ENCODE results near the gene HMCN1. TPM values are rescaled to one million over a fixed set of nuclear protein-coding genes. Genes with fewer than 3 reads are reported as not detected.

HMCN1 gene
- total and polyA plus RNA-seq, 4 donors = 1.5 to 6.8 (median 3.5) TPM

DNA sequence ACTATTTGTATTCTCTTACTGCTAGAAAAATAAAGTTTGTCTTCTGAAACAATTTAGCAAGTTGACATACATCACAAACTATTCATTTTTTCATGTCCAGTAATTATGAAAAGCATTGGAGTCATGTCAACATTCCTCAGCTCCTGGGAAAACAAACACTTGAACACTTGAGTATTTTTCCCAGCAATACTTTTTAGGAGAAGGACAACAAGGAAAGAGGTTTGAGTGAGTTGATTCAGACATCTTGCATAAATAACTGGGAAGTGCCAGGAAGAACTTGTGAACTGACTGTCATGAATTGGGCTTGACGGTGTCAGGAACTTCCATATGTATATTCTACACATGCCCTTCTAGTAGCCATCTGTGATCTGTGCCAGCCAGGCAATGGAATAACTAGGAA lies 195.6 kb downstream of the HMCN1 start (continued):
- TF ChIP-seq, protein P1, sequence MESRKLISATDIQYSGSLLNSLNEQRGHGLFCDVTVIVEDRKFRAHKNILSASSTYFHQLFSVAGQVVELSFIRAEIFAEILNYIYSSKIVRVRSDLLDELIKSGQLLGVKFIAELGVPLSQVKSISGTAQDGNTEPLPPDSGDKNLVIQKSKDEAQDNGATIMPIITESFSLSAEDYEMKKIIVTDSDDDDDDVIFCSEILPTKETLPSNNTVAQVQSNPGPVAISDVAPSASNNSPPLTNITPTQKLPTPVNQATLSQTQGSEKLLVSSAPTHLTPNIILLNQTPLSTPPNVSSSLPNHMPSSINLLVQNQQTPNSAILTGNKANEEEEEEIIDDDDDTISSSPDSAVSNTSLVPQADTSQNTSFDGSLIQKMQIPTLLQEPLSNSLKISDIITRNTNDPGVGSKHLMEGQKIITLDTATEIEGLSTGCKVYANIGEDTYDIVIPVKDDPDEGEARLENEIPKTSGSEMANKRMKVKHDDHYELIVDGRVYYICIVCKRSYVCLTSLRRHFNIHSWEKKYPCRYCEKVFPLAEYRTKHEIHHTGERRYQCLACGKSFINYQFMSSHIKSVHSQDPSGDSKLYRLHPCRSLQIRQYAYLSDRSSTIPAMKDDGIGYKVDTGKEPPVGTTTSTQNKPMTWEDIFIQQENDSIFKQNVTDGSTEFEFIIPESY (IDR thresholded peaks at IDR 0.05) = no peak
- TF ChIP-seq FOXA2 (IDR thresholded peaks at IDR 0.05) = no peak

DNA sequence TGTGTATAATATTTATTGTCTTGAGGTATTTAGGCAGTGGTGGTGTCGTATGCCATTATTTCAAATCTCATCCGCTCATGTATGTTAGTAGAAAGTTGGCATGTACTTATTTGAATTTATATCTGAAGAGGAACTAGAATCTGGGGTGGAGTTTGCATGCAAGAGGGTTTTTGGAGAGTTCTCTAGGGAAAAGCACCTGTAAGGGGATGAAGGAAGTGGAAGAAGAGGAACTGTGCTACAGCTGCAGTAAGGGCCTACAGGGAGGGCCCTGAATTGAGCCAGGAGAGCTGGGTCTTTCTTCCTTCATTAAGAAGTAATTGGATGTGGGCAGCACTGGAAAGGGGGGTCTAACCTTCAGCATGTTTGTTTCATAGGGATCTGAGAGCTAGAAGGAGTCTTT lies 197.2 kb downstream of the HMCN1 start:
- no peaks in the 10 kb centered on the region for H3K9me3 ChIP-seq (ENCODE audit: control insufficient read depth in 4 of 4, low read length in 3 of 4)
- H3K9ac ChIP-seq (ENCODE audit: low read depth in 1 of 2, low read length in 2 of 2) = no peak overlapping the region
- no peak overlapping the region for H3K4me3 ChIP-seq (ENCODE audit: low read depth in 1 of 3, low read length in 3 of 3)
- peaks cover 0 to 14% (median 9%) of the 10 kb centered on the region in 4 donors for H3K4me1 ChIP-seq (ENCODE audit: control insufficient read depth in 4 of 4, insufficient read depth in 4 of 4, low read length in 3 of 4)
- TF ChIP-seq RXRA (IDR thresholded peaks at IDR 0.05) (no peak), EGR1 (IDR thresholded peaks at IDR 0.05; ENCODE audit: low read depth in 2 of 2) (no peak), TAF1 (conservative IDR thresholded peaks at IDR 0.05) (no peak), JUND (IDR thresholded peaks at IDR 0.05) (no peak), NR2F2 (IDR thresholded peaks at IDR 0.05) (no peak), HNF4G (IDR thresholded peaks at IDR 0.05) (no peak), SP1 (IDR thresholded peaks at IDR 0.05) (no peak), GABPA (IDR thresholded peaks at IDR 0.05 in 1 of 2, conservative IDR thresholded peaks at IDR 0.05 in 1 of 2) (no peak), YY1 (IDR thresholded peaks at IDR 0.05) (no peak)
- TF ChIP-seq, protein P2, sequence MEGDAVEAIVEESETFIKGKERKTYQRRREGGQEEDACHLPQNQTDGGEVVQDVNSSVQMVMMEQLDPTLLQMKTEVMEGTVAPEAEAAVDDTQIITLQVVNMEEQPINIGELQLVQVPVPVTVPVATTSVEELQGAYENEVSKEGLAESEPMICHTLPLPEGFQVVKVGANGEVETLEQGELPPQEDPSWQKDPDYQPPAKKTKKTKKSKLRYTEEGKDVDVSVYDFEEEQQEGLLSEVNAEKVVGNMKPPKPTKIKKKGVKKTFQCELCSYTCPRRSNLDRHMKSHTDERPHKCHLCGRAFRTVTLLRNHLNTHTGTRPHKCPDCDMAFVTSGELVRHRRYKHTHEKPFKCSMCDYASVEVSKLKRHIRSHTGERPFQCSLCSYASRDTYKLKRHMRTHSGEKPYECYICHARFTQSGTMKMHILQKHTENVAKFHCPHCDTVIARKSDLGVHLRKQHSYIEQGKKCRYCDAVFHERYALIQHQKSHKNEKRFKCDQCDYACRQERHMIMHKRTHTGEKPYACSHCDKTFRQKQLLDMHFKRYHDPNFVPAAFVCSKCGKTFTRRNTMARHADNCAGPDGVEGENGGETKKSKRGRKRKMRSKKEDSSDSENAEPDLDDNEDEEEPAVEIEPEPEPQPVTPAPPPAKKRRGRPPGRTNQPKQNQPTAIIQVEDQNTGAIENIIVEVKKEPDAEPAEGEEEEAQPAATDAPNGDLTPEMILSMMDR (IDR thresholded peaks at IDR 0.05; ENCODE audit: low read depth, low read length, missing input control) = no peak
- TF ChIP-seq, protein P3, sequence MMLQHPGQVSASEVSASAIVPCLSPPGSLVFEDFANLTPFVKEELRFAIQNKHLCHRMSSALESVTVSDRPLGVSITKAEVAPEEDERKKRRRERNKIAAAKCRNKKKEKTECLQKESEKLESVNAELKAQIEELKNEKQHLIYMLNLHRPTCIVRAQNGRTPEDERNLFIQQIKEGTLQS (IDR thresholded peaks at IDR 0.05) = no peak
- TF ChIP-seq, protein P4, sequence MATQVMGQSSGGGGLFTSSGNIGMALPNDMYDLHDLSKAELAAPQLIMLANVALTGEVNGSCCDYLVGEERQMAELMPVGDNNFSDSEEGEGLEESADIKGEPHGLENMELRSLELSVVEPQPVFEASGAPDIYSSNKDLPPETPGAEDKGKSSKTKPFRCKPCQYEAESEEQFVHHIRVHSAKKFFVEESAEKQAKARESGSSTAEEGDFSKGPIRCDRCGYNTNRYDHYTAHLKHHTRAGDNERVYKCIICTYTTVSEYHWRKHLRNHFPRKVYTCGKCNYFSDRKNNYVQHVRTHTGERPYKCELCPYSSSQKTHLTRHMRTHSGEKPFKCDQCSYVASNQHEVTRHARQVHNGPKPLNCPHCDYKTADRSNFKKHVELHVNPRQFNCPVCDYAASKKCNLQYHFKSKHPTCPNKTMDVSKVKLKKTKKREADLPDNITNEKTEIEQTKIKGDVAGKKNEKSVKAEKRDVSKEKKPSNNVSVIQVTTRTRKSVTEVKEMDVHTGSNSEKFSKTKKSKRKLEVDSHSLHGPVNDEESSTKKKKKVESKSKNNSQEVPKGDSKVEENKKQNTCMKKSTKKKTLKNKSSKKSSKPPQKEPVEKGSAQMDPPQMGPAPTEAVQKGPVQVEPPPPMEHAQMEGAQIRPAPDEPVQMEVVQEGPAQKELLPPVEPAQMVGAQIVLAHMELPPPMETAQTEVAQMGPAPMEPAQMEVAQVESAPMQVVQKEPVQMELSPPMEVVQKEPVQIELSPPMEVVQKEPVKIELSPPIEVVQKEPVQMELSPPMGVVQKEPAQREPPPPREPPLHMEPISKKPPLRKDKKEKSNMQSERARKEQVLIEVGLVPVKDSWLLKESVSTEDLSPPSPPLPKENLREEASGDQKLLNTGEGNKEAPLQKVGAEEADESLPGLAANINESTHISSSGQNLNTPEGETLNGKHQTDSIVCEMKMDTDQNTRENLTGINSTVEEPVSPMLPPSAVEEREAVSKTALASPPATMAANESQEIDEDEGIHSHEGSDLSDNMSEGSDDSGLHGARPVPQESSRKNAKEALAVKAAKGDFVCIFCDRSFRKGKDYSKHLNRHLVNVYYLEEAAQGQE (IDR thresholded peaks at IDR 0.05) = no peak
- H3K36me3 ChIP-seq (ENCODE audit: control insufficient read depth in 4 of 4, insufficient read depth in 3 of 4, low read depth in 1 of 4, low read length in 3 of 4) = no peaks in the 10 kb centered on the region
- no peaks in the 10 kb centered on the region for H3K27me3 ChIP-seq (ENCODE audit: control insufficient read depth in 4 of 4, insufficient read depth in 4 of 4, low read length in 3 of 4)
- DNase-seq (ENCODE audit: low spot score) = no peak
- WGBS = 92% methylated on average over 2 of the region's 2 CpGs
- no peak overlapping the region for H3K27ac ChIP-seq (ENCODE audit: low read depth in 1 of 2, low read length in 2 of 2)

DNA sequence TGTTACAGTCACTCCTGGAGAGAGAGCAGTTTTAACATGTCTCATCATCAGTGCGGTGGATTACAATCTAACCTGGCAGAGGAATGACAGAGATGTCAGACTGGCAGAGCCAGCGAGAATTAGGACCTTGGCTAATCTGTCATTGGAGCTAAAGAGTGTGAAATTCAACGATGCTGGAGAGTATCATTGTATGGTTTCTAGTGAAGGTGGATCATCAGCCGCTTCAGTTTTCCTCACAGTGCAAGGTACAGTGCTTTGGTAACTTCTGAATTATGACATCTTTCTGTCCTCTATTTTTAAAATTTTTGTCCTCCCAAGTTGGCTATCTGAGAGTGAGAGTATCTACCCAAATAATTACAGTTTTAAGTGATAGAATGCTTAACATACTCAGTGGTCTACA lies 199.4 kb downstream of the HMCN1 start:
- WGBS = 64% methylated on average over 4 of the region's 4 CpGs
- no peak for DNase-seq (ENCODE audit: low spot score)

More for the DNA sequence above, 199.4 kb downstream of the HMCN1 start:
- Histone ChIP-seq H3K4me1 (ENCODE audit: control insufficient read depth in 4 of 4, insufficient read depth in 4 of 4, low read length in 3 of 4) (peaks cover 0 to 16% (median 8%) of the 10 kb centered on the region in 4 donors), H3K27me3 (ENCODE audit: control insufficient read depth in 4 of 4, insufficient read depth in 4 of 4, low read length in 3 of 4) (no peaks in the 10 kb centered on the region), H3K36me3 (ENCODE audit: control insufficient read depth in 4 of 4, insufficient read depth in 3 of 4, low read depth in 1 of 4, low read length in 3 of 4) (no peaks in the 10 kb centered on the region), H3K9ac (ENCODE audit: low read depth in 1 of 2, low read length in 2 of 2) (no peak overlapping the region), H3K9me3 (ENCODE audit: control insufficient read depth in 4 of 4, low read length in 3 of 4) (no peaks in the 10 kb centered on the region), H3K4me3 (ENCODE audit: low read depth in 1 of 3, low read length in 3 of 3) (no peak overlapping the region), H3K27ac (ENCODE audit: low read depth in 1 of 2, low read length in 2 of 2) (no peak overlapping the region)
- TF ChIP-seq HNF4A (conservative IDR thresholded peaks at IDR 0.05) = peak in 1 of 2 donors; percentile 15
- TF ChIP-seq, protein P3 (IDR thresholded peaks at IDR 0.05) = no peak

All from liver (tissue), 9 donors.